Activated CD8-positive, alpha-beta T cell treated with anti-CD3 and anti-CD28 coated beads for 36 hours (primary cell): ENCODE data around the gene MAN1A1. TPM values are rescaled to one million over a fixed set of nuclear protein-coding genes. Genes with fewer than 3 reads are reported as not detected.

Experiments used
- ATAC-seq: fragments of 200-7000 bp; cut with Tn5 transposase; one replicate; pipeline ENCODE4 v1.10.0; 2021; ENCODE audit warnings: mild to moderate bottlenecking, moderate library complexity
- CTCF ChIA-PET: fragments of 350-600 bp; sonication (Branson Sonifier 250); formaldehyde crosslinking; loops from one replicate; lab custom pipeline; 2021; ENCODE audit warnings: antibody characterized with exemption; lab: Charles Lee
- POLR2A ChIA-PET: fragments of 350-600 bp; sonication (Branson Sonifier 250); formaldehyde crosslinking; loops from one replicate; lab custom pipeline; 2021; ENCODE audit warnings: antibody characterized with exemption; lab: Charles Lee
- DNase-seq: peaks from one replicate; pipeline ENCODE4 v3.0.0-alpha.2; 2020
- H3K27ac Mint-ChIP-seq: one replicate; pipeline ENCODE4 v1.8.0; 2021; ENCODE audit warnings: mild to moderate bottlenecking, mixed read lengths
- H3K27me3 Mint-ChIP-seq: one replicate; pipeline ENCODE4 v1.8.0; 2021; ENCODE audit warnings: mixed read lengths
- H3K36me3 Mint-ChIP-seq: one replicate; pipeline ENCODE4 v1.8.0; 2021; ENCODE audit warnings: low read depth, mixed read lengths
- H3K4me1 Mint-ChIP-seq: one replicate; pipeline ENCODE4 v1.8.0; 2021; ENCODE audit warnings: low read depth, mixed read lengths
- H3K4me3 Mint-ChIP-seq: one replicate; pipeline ENCODE4 v1.8.0; 2021; ENCODE audit warnings: mild to moderate bottlenecking, moderate library complexity, mixed read lengths
- H3K9me3 Mint-ChIP-seq: one replicate; pipeline ENCODE4 v1.8.0; 2021; ENCODE audit warnings: mixed read lengths
- CTCF ChIP-seq: fragments of 200-600 bp; IDR thresholded peaks from one replicate; pipeline ENCODE4 v1.8.0; 2022; ENCODE audit warnings: antibody characterized with exemption, mild to moderate bottlenecking
- intact Hi-C: fragments of 100-400 bp; cut with micrococcal nuclease; formaldehyde crosslinking; loops from one replicate; pipeline ENCODE4 v1.10.0; 2022
- total RNA-seq, 2 experiments: library from RNA; stranded (reverse); gene quantifications; one replicate each; pipeline ENCODE4 v1.2.3, GENCODE V29; 2021

Gene MAN1A1
- total RNA-seq, 2 experiments from 2014 or later = 18.5 to 19.4 TPM

GRCh38 chr6:119269266-119270103 lies 80.1 kb downstream of the MAN1A1 start:
- DNase-seq = no peak
- ATAC-seq = no peak
- no peak for TF ChIP-seq CTCF
- POLR2A ChIA-PET = interaction anchor here (1.4 kb wide), 1 partner anchor 79 kb away, joined by 4 read pairs; no protein-coding TSS in a partner anchor
- Mint-ChIP-seq H3K9me3 (peaks cover 14% of the 10 kb centered on the region), H3K27ac (no peak overlapping the region), H3K36me3 (peaks cover 33% of the 10 kb centered on the region), H3K4me1 (peaks cover 19% of the 10 kb centered on the region), H3K27me3 (no peaks in the 10 kb centered on the region), H3K4me3 (no peak overlapping the region)
- CTCF ChIA-PET = no interaction called here
- intact Hi-C loops = no loop called here

- POLR2A ChIA-PET = no interaction called here
- peaks cover 39% of the 10 kb centered on the region for H3K36me3 Mint-ChIP-seq
Measured at GRCh38 chr6:119267126-119267905, 82.2 kb downstream of the MAN1A1 start.

GRCh38 chr6:119264854-119265397 lies 84.6 kb downstream of the MAN1A1 start:
- no peak for TF ChIP-seq CTCF
- H3K27me3 Mint-ChIP-seq = no peaks in the 10 kb centered on the region
- DNase-seq = no peak
- CTCF ChIA-PET = interaction anchor here (0.6 to 0.9 kb wide), 2 partner anchors 11 to 136 kb away, joined by 3 read pairs; no protein-coding TSS in a partner anchor
- ATAC-seq = no peak
- POLR2A ChIA-PET = no interaction called here
- H3K4me3 Mint-ChIP-seq = no peak overlapping the region
- peaks cover 26% of the 10 kb centered on the region for H3K4me1 Mint-ChIP-seq
- intact Hi-C loops = no loop called here
- H3K36me3 Mint-ChIP-seq = peaks cover 29% of the 10 kb centered on the region
- H3K27ac Mint-ChIP-seq = no peak overlapping the region
- peaks cover 4% of the 10 kb centered on the region for H3K9me3 Mint-ChIP-seq

More at GRCh38 chr6:119267126-119267905, 82.2 kb downstream of the MAN1A1 start:
- no peak overlapping the region for H3K4me3 Mint-ChIP-seq
- peak overlapping the region; percentile 32 for H3K27ac Mint-ChIP-seq
- ATAC-seq = peak; percentile 64
- DNase-seq = no peak
- H3K4me1 Mint-ChIP-seq = peaks cover 19% of the 10 kb centered on the region
- H3K27me3 Mint-ChIP-seq = no peaks in the 10 kb centered on the region
- intact Hi-C loops = no loop called here
- CTCF ChIA-PET = no interaction called here
- peaks cover 17% of the 10 kb centered on the region for H3K9me3 Mint-ChIP-seq
- TF ChIP-seq CTCF = no peak

- H3K4me3 Mint-ChIP-seq = no peak overlapping the region
- H3K27ac Mint-ChIP-seq = no peak overlapping the region
- no peaks in the 10 kb centered on the region for H3K27me3 Mint-ChIP-seq
- H3K9me3 Mint-ChIP-seq = peaks cover 3% of the 10 kb centered on the region
- H3K4me1 Mint-ChIP-seq = peaks cover 17% of the 10 kb centered on the region
- intact Hi-C loops = no loop called here
- ATAC-seq (no peak), DNase-seq (no peak)
- no peak for TF ChIP-seq CTCF
- ChIA-PET POLR2A (no interaction called here), CTCF (no interaction called here)
- peaks cover 16% of the 10 kb centered on the region for H3K36me3 Mint-ChIP-seq
Measured at GRCh38 chr6:119262612-119263011, 86.9 kb downstream of the MAN1A1 start.
